Urinary bladder (tissue), 4 donors: ENCODE results near the gene KDM6A. TPM values are rescaled to one million over a fixed set of nuclear protein-coding genes. Genes with fewer than 3 reads are reported as not detected.
"Not testable (repeated sequence)": the region's sequence is repeated elsewhere in the genome, so short reads cannot be mapped to it uniquely, and the experiment has no call there.

Experiments
- DNase-seq: peaks from one replicate; pipeline ENCODE4 v3.0.0-alpha.2; 2015; ENCODE audit errors: extremely low spot score
- H3K27ac ChIP-seq: one replicate; pipeline ENCODE4 v1.5.1; 2013; ENCODE audit warnings: low read depth, mild to moderate bottlenecking, moderate library complexity
- H3K36me3 ChIP-seq: one replicate; pipeline ENCODE4 v1.6.1; 2013; ENCODE audit warnings: mild to moderate bottlenecking, moderate library complexity; ENCODE audit not compliant: insufficient read depth
- H3K4me1 ChIP-seq: one replicate; pipeline ENCODE4 v1.6.1; 2013; ENCODE audit warnings: mild to moderate bottlenecking, moderate library complexity; ENCODE audit not compliant: insufficient read depth
- H3K4me3 ChIP-seq: one replicate; pipeline ENCODE4 v1.5.1; 2013; ENCODE audit warnings: low read depth, low read length
- WGBS: extraction: QIAGEN DNeasy Blood & Tissue Kit; methylation state at CpG from one replicate; pipeline ENCODE4 v1.1.7; 2013; 5-methylcytosine and 5-hydroxymethylcytosine counted together
- polyA plus RNA-seq: library from polyadenylated mRNA; stranded (reverse); fragments of 200-250 nt; gene quantifications from one replicate; pipeline ENCODE4 v1.2.3, GENCODE V29; 2013
- total RNA-seq: library from RNA; depleted of rRNA; stranded (reverse); fragments of >200 nt; gene quantifications from one replicate; pipeline ENCODE4 v1.2.3, GENCODE V29; 2014
- donor health status: healthy with polysubstance abuse.
- donor health status: healthy.

KDM6A gene
- total and polyA plus RNA-seq, 2 donors: 9.9 to 119 TPM

- not testable (repeated sequence) for H3K27ac ChIP-seq, H3K4me3 ChIP-seq, H3K4me1 ChIP-seq, DNase-seq, H3K36me3 ChIP-seq
- 91% methylated on average over 3 of the region's 3 CpGs for WGBS
Measured at GRCh38 chrX:44999872-45000271, 126.9 kb downstream of the KDM6A start.

GRCh38 chrX:45001048-45001447, 128.1 kb downstream of the KDM6A start:
- DNase-seq: peak; percentile 13
- Histone ChIP-seq H3K36me3 (no peaks in the 10 kb centered on the region), H3K4me1 (no peaks in the 10 kb centered on the region), H3K4me3 (no peak overlapping the region), H3K27ac (no peak overlapping the region)
- WGBS: 62% methylated on average over 4 of the region's 4 CpGs

GRCh38 chrX:45003085-45003484, 130.1 kb downstream of the KDM6A start:
- WGBS: 81% methylated on average over 4 of the region's 4 CpGs
- DNase-seq: no peak
- no peaks in the 10 kb centered on the region for H3K4me1 ChIP-seq

GRCh38 chrX:45006002-45006800, 133.2 kb downstream of the KDM6A start:
- Histone ChIP-seq H3K4me1 (no peaks in the 10 kb centered on the region), H3K4me3 (no peak overlapping the region), H3K27ac (no peak overlapping the region), H3K36me3 (no peaks in the 10 kb centered on the region)
- 99% methylated on average over 12 of the region's 13 CpGs for WGBS
- DNase-seq: no peak

More at GRCh38 chrX:45003085-45003484, 130.1 kb downstream of the KDM6A start:
- Histone ChIP-seq H3K4me3 (no peak overlapping the region), H3K36me3 (no peaks in the 10 kb centered on the region), H3K27ac (no peak overlapping the region)

- DNase-seq: no peak
- Histone ChIP-seq H3K27ac (no peak overlapping the region), H3K4me1 (no peaks in the 10 kb centered on the region), H3K4me3 (no peak overlapping the region), H3K36me3 (no peaks in the 10 kb centered on the region)
- 90% methylated on average over 3 of the region's 3 CpGs for WGBS
Measured at GRCh38 chrX:45007598-45007997, 134.6 kb downstream of the KDM6A start.

GRCh38 chrX:45009371-45010000, 136.5 kb downstream of the KDM6A start:
- H3K27ac ChIP-seq: no peak overlapping the region

GRCh38 chrX:45011131-45011530, 138.1 kb downstream of the KDM6A start:
- no peak overlapping the region for H3K27ac ChIP-seq
- DNase-seq: no peak
- H3K4me3 ChIP-seq: no peak overlapping the region
- no peaks in the 10 kb centered on the region for H3K36me3 ChIP-seq
- no peaks in the 10 kb centered on the region for H3K4me1 ChIP-seq

More at GRCh38 chrX:45009371-45010000, 136.5 kb downstream of the KDM6A start:
- Histone ChIP-seq H3K36me3 (no peaks in the 10 kb centered on the region), H3K4me3 (no peak overlapping the region), H3K4me1 (no peaks in the 10 kb centered on the region)
- 79% methylated on average over 3 of the region's 3 CpGs for WGBS
- DNase-seq: no peak

GRCh38 chrX:45011597-45011996, 138.6 kb downstream of the KDM6A start:
- WGBS: 97% methylated on average over 1 of the region's 1 CpG
- Histone ChIP-seq H3K4me1 (no peaks in the 10 kb centered on the region), H3K27ac (no peak overlapping the region), H3K36me3 (no peaks in the 10 kb centered on the region), H3K4me3 (no peak overlapping the region)
- no peak for DNase-seq

GRCh38 chrX:45017946-45018345, 145.0 kb downstream of the KDM6A start:
- H3K27ac ChIP-seq: no peak overlapping the region
- H3K4me1 ChIP-seq: no peaks in the 10 kb centered on the region
- no peaks in the 10 kb centered on the region for H3K36me3 ChIP-seq
- no peak for DNase-seq
- H3K4me3 ChIP-seq: no peak overlapping the region
- WGBS: 46% methylated on average over 3 of the region's 3 CpGs

- H3K36me3 ChIP-seq: no peaks in the 10 kb centered on the region
- H3K4me3 ChIP-seq: no peak overlapping the region
- WGBS: 90% methylated on average over 5 of the region's 5 CpGs
Measured at GRCh38 chrX:45022150-45022549, 149.2 kb downstream of the KDM6A start.

GRCh38 chrX:45024501-45024900, 151.5 kb downstream of the KDM6A start:
- Histone ChIP-seq H3K36me3 (no peaks in the 10 kb centered on the region), H3K4me3 (no peak overlapping the region), H3K4me1 (no peaks in the 10 kb centered on the region), H3K27ac (no peak overlapping the region)
- no peak for DNase-seq
- 89% methylated on average over 1 of the region's 1 CpG for WGBS

More at GRCh38 chrX:45022150-45022549, 149.2 kb downstream of the KDM6A start:
- Histone ChIP-seq H3K27ac (no peak overlapping the region), H3K4me1 (no peaks in the 10 kb centered on the region)
- DNase-seq: no peak

GRCh38 chrX:45026036-45026435, 153.0 kb downstream of the KDM6A start:
- H3K4me1 ChIP-seq: no peaks in the 10 kb centered on the region
- no peak for DNase-seq
- H3K36me3 ChIP-seq: no peaks in the 10 kb centered on the region
- 70% methylated on average over 2 of the region's 2 CpGs for WGBS
- H3K4me3 ChIP-seq: no peak overlapping the region
- H3K27ac ChIP-seq: no peak overlapping the region

GRCh38 chrX:45031830-45032378, 158.9 kb downstream of the KDM6A start:
- H3K4me1 ChIP-seq: no peaks in the 10 kb centered on the region
- no peak overlapping the region for H3K4me3 ChIP-seq
- H3K27ac ChIP-seq: no peak overlapping the region
- no peaks in the 10 kb centered on the region for H3K36me3 ChIP-seq
- 64% methylated on average over 3 of the region's 3 CpGs for WGBS
- no peak for DNase-seq

- 52% methylated on average over 2 of the region's 2 CpGs for WGBS
- no peak for DNase-seq
- H3K36me3 ChIP-seq: no peaks in the 10 kb centered on the region
- H3K4me3 ChIP-seq: no peak overlapping the region
- no peak overlapping the region for H3K27ac ChIP-seq
- no peaks in the 10 kb centered on the region for H3K4me1 ChIP-seq
Measured at GRCh38 chrX:45035071-45035470, 162.1 kb downstream of the KDM6A start.
